ENCODE data around the gene INSR.

INSR gene

GRCh38 chr19:7104747-7105447 is 189.3 kb downstream of the INSR start:
- Mint-ChIP-seq H3K27me3 (peaks cover 7% of the 10 kb centered on the region), H3K4me3 (no peak overlapping the region), H3K9me3 (no peaks in the 10 kb centered on the region), H3K4me1 (peaks cover 1% of the 10 kb centered on the region), H3K27ac (no peak overlapping the region)
- DNase-seq: no peak
- no peak for ATAC-seq

GRCh38 chr19:7101498-7102253 is 192.5 kb downstream of the INSR start:
- H3K9me3 Mint-ChIP-seq: peaks cover 15 to 19% of the 10 kb centered on the region in 2 donors
- peaks cover 7% of the 10 kb centered on the region for H3K27me3 Mint-ChIP-seq
- DNase-seq (no peak), ATAC-seq (no peak)
- no peak overlapping the region for H3K27ac Mint-ChIP-seq
- peaks cover 16% of the 10 kb centered on the region for H3K4me1 Mint-ChIP-seq
- no peak overlapping the region for H3K4me3 Mint-ChIP-seq

- Mint-ChIP-seq H3K27ac (peak overlapping the region; percentile 83 to 91), H3K27me3 (peaks cover 7% of the 10 kb centered on the region), H3K4me3 (peak overlapping the region; percentile 83 to 87), H3K4me1 (peaks cover 16% of the 10 kb centered on the region), H3K9me3 (peaks cover 21 to 40% of the 10 kb centered on the region in 2 donors)
- ATAC-seq: no peak
- no peak for DNase-seq
Measured at GRCh38 chr19:7099597-7099921, 194.7 kb downstream of the INSR start.

- DNase-seq (peak; percentile 93), ATAC-seq (peak; percentile 92)
- Mint-ChIP-seq H3K4me1 (peaks cover 16% of the 10 kb centered on the region), H3K4me3 (peak overlapping the region; percentile 83 to 87), H3K27ac (peak overlapping the region; percentile 83 to 91), H3K9me3 (peaks cover 21 to 41% of the 10 kb centered on the region in 2 donors), H3K27me3 (peaks cover 7% of the 10 kb centered on the region)
Measured at GRCh38 chr19:7098701-7099596, 195.3 kb downstream of the INSR start.

GRCh38 chr19:7098096-7098495 is 196.1 kb downstream of the INSR start:
- Mint-ChIP-seq H3K9me3 (peaks cover 21 to 41% of the 10 kb centered on the region in 2 donors), H3K4me3 (peak overlapping the region; percentile 83 to 87), H3K27ac (peak overlapping the region; percentile 83 to 91), H3K4me1 (peaks cover 16% of the 10 kb centered on the region), H3K27me3 (peaks cover 7% of the 10 kb centered on the region)
- DNase-seq (no peak), ATAC-seq (no peak)

GRCh38 chr19:7088999-7089398 is 205.2 kb downstream of the INSR start:
- ATAC-seq (no peak), DNase-seq (no peak)
- no peak overlapping the region for H3K27ac Mint-ChIP-seq
- peaks cover 12% of the 10 kb centered on the region for H3K4me1 Mint-ChIP-seq
- H3K4me3 Mint-ChIP-seq: no peak overlapping the region
- no peaks in the 10 kb centered on the region for H3K27me3 Mint-ChIP-seq
- peaks cover 39 to 54% of the 10 kb centered on the region in 2 donors for H3K9me3 Mint-ChIP-seq

- Mint-ChIP-seq H3K27ac (peak overlapping the region in 1 of 2 donors; percentile 89), H3K9me3 (peaks cover 38 to 64% of the 10 kb centered on the region in 2 donors)
Measured at GRCh38 chr19:7083076-7083956, 210.9 kb downstream of the INSR start.

GRCh38 chr19:7078008-7078407 is 216.2 kb downstream of the INSR start:
- H3K4me3 Mint-ChIP-seq: no peak overlapping the region
- no peak for DNase-seq

More at GRCh38 chr19:7083076-7083956, 210.9 kb downstream of the INSR start:
- no peak for DNase-seq
- peaks cover under 1% of the 10 kb centered on the region for H3K4me1 Mint-ChIP-seq
- H3K4me3 Mint-ChIP-seq: no peak overlapping the region
- H3K27me3 Mint-ChIP-seq: no peaks in the 10 kb centered on the region
- no peak for ATAC-seq

GRCh38 chr19:7076151-7076550 is 218.1 kb downstream of the INSR start:
- Mint-ChIP-seq H3K9me3 (peaks cover 34 to 64% of the 10 kb centered on the region in 2 donors), H3K27me3 (no peaks in the 10 kb centered on the region), H3K27ac (peak overlapping the region in 1 of 2 donors; percentile 12), H3K4me1 (peaks cover 7% of the 10 kb centered on the region), H3K4me3 (no peak overlapping the region)
- ATAC-seq (no peak), DNase-seq (no peak)

More at GRCh38 chr19:7078008-7078407, 216.2 kb downstream of the INSR start:
- H3K9me3 Mint-ChIP-seq: peaks cover 41 to 76% of the 10 kb centered on the region in 2 donors
- no peak overlapping the region for H3K27ac Mint-ChIP-seq
- no peaks in the 10 kb centered on the region for H3K27me3 Mint-ChIP-seq
- no peaks in the 10 kb centered on the region for H3K4me1 Mint-ChIP-seq
- no peak for ATAC-seq

- H3K27ac Mint-ChIP-seq: no peak overlapping the region
- ATAC-seq (no peak), DNase-seq (no peak)
- peaks cover 7% of the 10 kb centered on the region for H3K4me1 Mint-ChIP-seq
- peaks cover 30 to 51% of the 10 kb centered on the region in 2 donors for H3K9me3 Mint-ChIP-seq
- H3K27me3 Mint-ChIP-seq: no peaks in the 10 kb centered on the region
- H3K4me3 Mint-ChIP-seq: no peak overlapping the region
Measured at GRCh38 chr19:7074705-7075282, 219.4 kb downstream of the INSR start.

- no peak for DNase-seq
- Mint-ChIP-seq H3K4me3 (peak overlapping the region in 1 of 2 donors; percentile 24), H3K9me3 (peaks cover 12 to 28% of the 10 kb centered on the region in 2 donors), H3K27me3 (no peaks in the 10 kb centered on the region), H3K4me1 (peaks cover 17% of the 10 kb centered on the region), H3K27ac (no peak overlapping the region)
- no peak for ATAC-seq
Measured at GRCh38 chr19:7072541-7072940, 221.7 kb downstream of the INSR start.

GRCh38 chr19:7069904-7070226 is 224.3 kb downstream of the INSR start:
- peaks cover 5 to 13% of the 10 kb centered on the region in 2 donors for H3K9me3 Mint-ChIP-seq

GRCh38 chr19:7069042-7069903 is 224.9 kb downstream of the INSR start, which contains the start of gene ZNF557:
Gene ZNF557, plus strand, starts transcription at chr19:7069703. Its CDS starts 5,372 bp downstream, at chr19:7075075.
- peaks cover 1 to 9% of the 10 kb centered on the region in 2 donors for H3K9me3 Mint-ChIP-seq

More at GRCh38 chr19:7069904-7070226, 224.3 kb downstream of the INSR start:
- Mint-ChIP-seq H3K27me3 (no peaks in the 10 kb centered on the region), H3K4me1 (peaks cover 17% of the 10 kb centered on the region), H3K4me3 (peak overlapping the region; percentile 88 to 98), H3K27ac (peak overlapping the region; percentile 96 to 97)
- DNase-seq (no peak), ATAC-seq (peak; percentile 41)

More at GRCh38 chr19:7069042-7069903, 224.9 kb downstream of the INSR start, which contains the start of gene ZNF557:
- Mint-ChIP-seq H3K4me3 (peak within 1 kb of the TSS; percentile 88 to 98), H3K27ac (peak within 1 kb of the TSS; percentile 96 to 97), H3K27me3 (no peaks in the 10 kb centered on the region), H3K4me1 (peaks cover 17% of the 10 kb centered on the region)
- DNase-seq (peak; percentile 98 to 99), ATAC-seq (peak; percentile 96)
